Upper lobe of left lung (tissue), 6 donors: Measurements from ENCODE around the gene GSTO1. TPM values are rescaled to one million over a fixed set of nuclear protein-coding genes. Genes with fewer than 3 reads are reported as not detected.

Source experiments
- ATAC-seq, 2 donors: fragments of 200-7000 bp; cut with Tn5 transposase; one replicate each; pipeline ENCODE4 v1.9.1; 2022; ENCODE audit warnings: mild to moderate bottlenecking in 2 of 2, moderate library complexity in 2 of 2; ENCODE audit not compliant: low FRiP score in 2 of 2
- DNase-seq, 2 donors: peaks; one replicate each; pipeline ENCODE4 v3.0.0-alpha.2; 2019 to 2020
- H3K27ac ChIP-seq, 4 donors: fragments of 200-600 bp; sonication (generic); one replicate each; pipeline ENCODE4 v1.5.1; 2016 to 2019
- H3K27me3 ChIP-seq, 4 donors: fragments of 200-600 bp; sonication (generic); one replicate each; pipeline ENCODE4 v1.5.1; 2017 to 2019
- H3K36me3 ChIP-seq, 4 donors: fragments of 200-600 bp; sonication (generic); one replicate each; pipeline ENCODE4 v1.5.1; 2016 to 2019
- H3K4me1 ChIP-seq, 4 donors: fragments of 200-600 bp; sonication (generic); one replicate each; pipeline ENCODE4 v1.5.1; 2018 to 2019
- H3K4me3 ChIP-seq, 4 donors: fragments of 200-600 bp; sonication (generic); one replicate each; pipeline ENCODE4 v1.5.1; 2017 to 2019; ENCODE audit warnings: mild to moderate bottlenecking in 2 of 4, moderate library complexity in 1 of 4
- H3K9me3 ChIP-seq, 4 donors: fragments of 200-600 bp; sonication (generic); one replicate each; pipeline ENCODE4 v1.5.1; 2018 to 2019
- EP300 ChIP-seq, 4 donors: sonication (generic); formaldehyde crosslinking; IDR thresholded peaks; one replicate each; pipeline ENCODE4 v1.5.1; 2017; ENCODE audit warnings: antibody characterized with exemption in 4 of 4, control low read depth in 2 of 4
- POLR2A ChIP-seq, 4 donors: fragments of 450-650 bp; IDR thresholded peaks; one replicate each; pipeline ENCODE4 v1.5.1; 2016 to 2017; ENCODE audit warnings: antibody characterized with exemption in 4 of 4, mild to moderate bottlenecking in 2 of 4
- POLR2AphosphoS5 ChIP-seq, 2 donors: sonication (generic); formaldehyde crosslinking; IDR thresholded peaks; one replicate each; pipeline ENCODE4 v1.5.1; 2017; ENCODE audit warnings: antibody characterized with exemption in 2 of 2
- WGBS, 2 donors: methylation state at CpG; one replicate each; pipeline ENCODE4 v1.1.5; 2017 to 2018; 5-methylcytosine and 5-hydroxymethylcytosine counted together
- total RNA-seq, 6 donors: library from RNA; depleted of rRNA in 4 of 6; stranded (reverse); fragments of >200 nt in 4 of 6; gene quantifications; one replicate each; pipeline versions ENCODE4 v1.1.0 to v1.2.1, GENCODE V29; 2016 to 2021
- TF ChIP-seq, protein P1 (sequence below), 6 experiments: fragments of 450-650 bp in 4 of 6; fragments of 200-600 bp in 2 of 6; sonication (generic) in 2 of 6; IDR thresholded peaks; one replicate each; pipeline ENCODE4 v1.5.1; 2016 to 2019; ENCODE audit warnings: antibody characterized with exemption in 6 of 6
- donor health status: DM: no; HTN: no; CAD: no; lungs with moderate emphysema.
- donor health status: DM: no; HTN: yes; CAD: no; lungs with severe emphysema.

The GSTO1 gene
- total RNA-seq, 6 donors from 2014 or later = 30.4 to 147 (median 102) TPM

DNA sequence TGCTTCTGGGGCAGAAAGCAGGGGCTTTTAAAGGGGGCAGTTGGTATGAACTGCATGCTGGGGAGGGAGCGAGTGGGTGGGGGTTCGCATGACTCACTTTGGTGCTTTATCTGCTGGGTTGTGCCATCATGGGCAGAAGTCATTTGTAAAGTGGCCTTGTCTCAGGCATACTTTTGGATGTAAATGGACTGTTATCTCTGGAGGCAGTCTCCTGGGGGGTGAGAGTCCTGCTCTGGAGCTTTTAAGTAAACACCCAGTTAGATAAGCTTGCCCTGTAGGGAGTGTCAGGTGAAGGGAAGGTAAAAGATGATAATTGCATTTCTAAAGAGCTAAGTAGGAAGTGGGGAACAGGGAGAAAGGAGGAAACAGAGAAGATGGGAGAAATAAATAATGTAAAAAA lies 1.6 kb upstream of the GSTO1 start:
- ATAC-seq (no peak), DNase-seq (no peak)
- no peaks in the 10 kb centered on the region for H3K9me3 ChIP-seq
- no peak for TF ChIP-seq POLR2A (IDR thresholded peaks at IDR 0.05)
- TF ChIP-seq EP300 (IDR thresholded peaks at IDR 0.05) = no peak
- TF ChIP-seq POLR2AphosphoS5 (IDR thresholded peaks at IDR 0.05) = no peak
- TF ChIP-seq, protein P1, sequence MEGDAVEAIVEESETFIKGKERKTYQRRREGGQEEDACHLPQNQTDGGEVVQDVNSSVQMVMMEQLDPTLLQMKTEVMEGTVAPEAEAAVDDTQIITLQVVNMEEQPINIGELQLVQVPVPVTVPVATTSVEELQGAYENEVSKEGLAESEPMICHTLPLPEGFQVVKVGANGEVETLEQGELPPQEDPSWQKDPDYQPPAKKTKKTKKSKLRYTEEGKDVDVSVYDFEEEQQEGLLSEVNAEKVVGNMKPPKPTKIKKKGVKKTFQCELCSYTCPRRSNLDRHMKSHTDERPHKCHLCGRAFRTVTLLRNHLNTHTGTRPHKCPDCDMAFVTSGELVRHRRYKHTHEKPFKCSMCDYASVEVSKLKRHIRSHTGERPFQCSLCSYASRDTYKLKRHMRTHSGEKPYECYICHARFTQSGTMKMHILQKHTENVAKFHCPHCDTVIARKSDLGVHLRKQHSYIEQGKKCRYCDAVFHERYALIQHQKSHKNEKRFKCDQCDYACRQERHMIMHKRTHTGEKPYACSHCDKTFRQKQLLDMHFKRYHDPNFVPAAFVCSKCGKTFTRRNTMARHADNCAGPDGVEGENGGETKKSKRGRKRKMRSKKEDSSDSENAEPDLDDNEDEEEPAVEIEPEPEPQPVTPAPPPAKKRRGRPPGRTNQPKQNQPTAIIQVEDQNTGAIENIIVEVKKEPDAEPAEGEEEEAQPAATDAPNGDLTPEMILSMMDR (IDR thresholded peaks at IDR 0.05) = no peak
- H3K27ac ChIP-seq = peak overlapping the region in 1 of 4 donors; percentile 99
- no peak overlapping the region for H3K4me3 ChIP-seq
- H3K4me1 ChIP-seq = peaks cover 27 to 32% (median 29%) of the 10 kb centered on the region in 4 donors
- H3K36me3 ChIP-seq = peaks cover 2 to 10% (median 5%) of the 10 kb centered on the region in 4 donors
- 85 to 86% methylated on average over 2 of the region's 2 CpGs for WGBS, 2 donors
- no peaks in the 10 kb centered on the region for H3K27me3 ChIP-seq

DNA sequence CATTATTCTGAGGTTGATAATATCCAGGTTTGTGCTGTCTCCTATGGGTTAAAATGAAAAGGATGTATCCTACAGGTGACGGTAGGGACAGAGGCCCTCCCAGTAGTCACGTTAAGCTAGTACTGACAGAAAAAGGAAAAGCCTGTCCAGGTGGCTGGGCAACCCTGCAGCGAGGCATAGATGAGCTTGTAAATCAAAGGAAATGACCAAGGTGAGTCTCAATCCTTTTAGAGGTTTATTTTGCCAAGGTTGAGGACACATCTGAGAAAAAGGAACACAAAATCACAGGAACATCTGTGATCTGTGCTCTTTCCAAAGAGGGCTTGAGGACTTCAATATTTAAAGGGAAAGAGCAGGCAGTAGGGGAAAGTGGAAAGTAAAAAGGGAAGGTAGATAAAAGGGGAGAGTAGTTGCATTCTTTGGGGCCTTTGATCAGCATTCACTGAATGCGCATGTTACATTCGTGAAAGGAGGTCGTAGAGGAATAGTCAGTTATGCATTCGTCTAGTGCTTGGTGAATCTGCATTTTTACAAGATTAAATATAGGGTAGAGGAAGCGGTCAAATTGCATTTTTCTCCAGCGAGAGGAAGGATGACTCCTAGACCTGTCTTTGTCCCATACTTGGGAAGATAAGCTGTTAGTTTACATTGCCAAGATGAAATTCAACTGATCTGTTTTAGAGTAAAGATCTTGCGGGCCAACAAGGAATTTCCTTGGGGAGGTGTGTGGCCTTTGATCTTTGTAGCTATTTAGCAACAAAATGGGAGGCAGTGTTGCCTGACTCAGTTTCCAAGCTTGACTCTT lies 884 bp upstream of the GSTO1 start:
- Histone ChIP-seq H3K27me3 (no peaks in the 10 kb centered on the region), H3K36me3 (peaks cover 8 to 17% (median 12%) of the 10 kb centered on the region in 4 donors), H3K27ac (peak overlapping the region; percentile 98 to 99 (median 99)), H3K9me3 (no peaks in the 10 kb centered on the region), H3K4me3 (peak overlapping the region in 3 of 4 donors; percentile 87 to 96 (median 94)), H3K4me1 (peaks cover 33 to 38% (median 35%) of the 10 kb centered on the region in 4 donors)
- 66 to 70% methylated on average over 10 of the region's 10 CpGs for WGBS, 2 donors
- ATAC-seq = no peak
- TF ChIP-seq, protein P1 (IDR thresholded peaks at IDR 0.05) = no peak
- TF ChIP-seq EP300 (IDR thresholded peaks at IDR 0.05) (no peak), POLR2A (IDR thresholded peaks at IDR 0.05) (no peak), POLR2AphosphoS5 (IDR thresholded peaks at IDR 0.05) (no peak)
- DNase-seq = no peak

DNA sequence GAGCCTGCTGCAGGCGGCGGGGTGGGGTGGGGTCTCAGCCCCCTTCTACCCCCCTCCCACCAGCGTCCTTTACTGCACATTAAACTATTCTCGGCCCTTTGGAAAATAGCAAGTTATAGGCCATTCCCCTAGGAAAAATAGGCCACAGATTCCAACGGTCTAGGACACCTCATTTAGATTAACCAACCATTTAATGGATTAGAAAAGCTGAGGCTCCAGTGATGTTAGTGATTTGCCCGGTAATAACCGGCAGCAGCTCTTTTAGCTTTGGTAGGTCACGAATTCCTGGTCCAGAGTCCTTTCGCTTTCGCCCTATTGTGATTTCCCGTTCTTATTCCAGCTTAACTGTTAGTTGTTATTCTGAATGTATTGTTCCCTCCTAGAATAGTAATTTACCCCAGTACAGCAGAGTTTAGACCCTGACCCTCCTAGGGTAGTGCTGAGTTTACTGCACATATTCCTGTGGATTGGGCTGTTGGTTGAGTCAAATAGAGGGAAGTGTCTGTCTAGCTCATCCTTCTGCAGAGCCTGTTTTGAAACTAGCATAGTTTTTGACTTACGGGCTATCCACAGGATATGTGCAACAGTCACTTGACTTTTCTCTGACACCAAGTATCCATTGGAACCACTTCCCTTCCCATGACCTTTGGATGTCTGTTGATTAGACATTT lies 754 bp downstream of the GSTO1 start:
- H3K4me3 ChIP-seq = peak overlapping the region; percentile 87 to 96 (median 94)
- peaks cover 47 to 54% (median 49%) of the 10 kb centered on the region in 4 donors for H3K4me1 ChIP-seq
- WGBS, 2 donors = 0% methylated on average over 9 to 12 of the region's 12 CpGs
- DNase-seq = no peak
- peak; percentile 77 to 79 for ATAC-seq
- H3K36me3 ChIP-seq = peaks cover 14 to 33% (median 20%) of the 10 kb centered on the region in 4 donors
- no peaks in the 10 kb centered on the region for H3K27me3 ChIP-seq
- no peaks in the 10 kb centered on the region for H3K9me3 ChIP-seq
- TF ChIP-seq, protein P1 (IDR thresholded peaks at IDR 0.05) = no peak
- TF ChIP-seq POLR2A (IDR thresholded peaks at IDR 0.05) (peak in 3 of 4 donors; percentile 62 to 89 (median 65)), POLR2AphosphoS5 (IDR thresholded peaks at IDR 0.05) (peak; percentile 78 to 89), EP300 (IDR thresholded peaks at IDR 0.05) (peak in 1 of 4 donors; percentile 76)
- H3K27ac ChIP-seq = peak overlapping the region; percentile 98 to 99 (median 99)

DNA sequence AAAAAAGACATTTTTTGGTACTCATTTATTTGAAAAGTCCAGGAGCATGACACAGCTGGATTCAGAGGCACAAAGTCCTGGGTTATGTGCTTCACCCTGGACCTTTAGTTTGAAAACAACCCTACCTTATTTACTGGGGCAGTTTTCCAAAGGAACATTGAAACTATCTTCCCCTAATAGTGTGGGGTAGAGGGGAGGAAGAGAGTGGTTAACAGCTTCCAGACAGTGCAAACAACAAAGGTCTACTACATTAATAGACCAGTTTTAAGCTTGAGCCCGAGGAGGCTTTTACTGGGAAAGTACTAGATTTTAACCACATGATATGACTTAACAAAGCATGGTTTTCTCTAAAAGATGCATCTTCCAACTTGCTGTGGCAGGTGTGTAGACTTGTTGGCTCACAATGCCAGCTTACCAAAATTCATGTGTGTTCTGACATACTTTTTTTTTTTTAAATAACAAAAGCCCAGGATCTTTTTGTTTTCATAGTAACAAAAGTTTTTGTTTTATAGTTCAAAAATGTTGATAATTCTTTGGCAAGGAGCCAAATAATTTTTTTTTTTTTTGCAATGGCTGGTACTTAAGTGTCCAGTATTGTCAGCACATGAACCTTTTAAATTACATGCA lies 1.8 kb downstream of the GSTO1 start:
- no peaks in the 10 kb centered on the region for H3K27me3 ChIP-seq
- DNase-seq (no peak), ATAC-seq (no peak)
- TF ChIP-seq POLR2AphosphoS5 (IDR thresholded peaks at IDR 0.05) (no peak), POLR2A (IDR thresholded peaks at IDR 0.05) (no peak), EP300 (IDR thresholded peaks at IDR 0.05) (no peak)
- TF ChIP-seq, protein P1 (IDR thresholded peaks at IDR 0.05) = no peak
- peaks cover 57 to 64% (median 59%) of the 10 kb centered on the region in 4 donors for H3K4me1 ChIP-seq
- H3K4me3 ChIP-seq = peak overlapping the region in 3 of 4 donors; percentile 87 to 96 (median 94)
- 13 to 25% methylated on average over 1 of the region's 1 CpG for WGBS, 2 donors
- peak overlapping the region; percentile 98 to 99 (median 99) for H3K27ac ChIP-seq
- H3K9me3 ChIP-seq = no peaks in the 10 kb centered on the region
- peaks cover 19 to 42% (median 26%) of the 10 kb centered on the region in 4 donors for H3K36me3 ChIP-seq
